Activated T-cell treated with anti-CD3 and anti-CD28 coated beads, Interleukin-2, amount 50 U/mL, for 72 hours (primary cell): Measurements from ENCODE around the gene VPS8. TPM values are rescaled to one million over a fixed set of nuclear protein-coding genes. Genes with fewer than 3 reads are reported as not detected.

ENCODE experiments used
- ATAC-seq, 2 donors: fragments of 150-1000 bp; cut with Tn5 transposase; replicated peaks in 1 of 2; 2 replicates each; pipeline ENCODE4 v1.10.0; 2021; ENCODE audit warnings: moderate library complexity in 2 of 2, mild to moderate bottlenecking in 1 of 2
- DNase-seq, 2 donors: peaks; one replicate each; pipeline ENCODE4 v3.0.0; 2021 to 2022; ENCODE audit warnings: mixed read lengths in 1 of 2
- H3K27ac Mint-ChIP-seq: one replicate; pipeline ENCODE4 v1.8.0; 2022; ENCODE audit warnings: mild to moderate bottlenecking, moderate library complexity, mixed read lengths
- H3K27me3 Mint-ChIP-seq: one replicate; pipeline ENCODE4 v1.8.0; 2022; ENCODE audit warnings: low read depth, mixed read lengths
- H3K36me3 Mint-ChIP-seq, 2 donors: one replicate each; pipeline ENCODE4 v1.8.0; 2022; ENCODE audit warnings: mixed read lengths in 2 of 2, mild to moderate bottlenecking in 1 of 2; ENCODE audit not compliant: insufficient read depth in 2 of 2
- H3K4me1 Mint-ChIP-seq: one replicate; pipeline ENCODE4 v1.8.0; 2022; ENCODE audit warnings: low read depth, mixed read lengths
- H3K4me3 Mint-ChIP-seq, 2 donors: one replicate each; pipeline ENCODE4 v1.8.0; 2022; ENCODE audit warnings: mild to moderate bottlenecking in 2 of 2, mixed read lengths in 2 of 2, moderate library complexity in 2 of 2
- H3K9me3 Mint-ChIP-seq, 2 donors: one replicate each; pipeline ENCODE4 v1.8.0; 2022; ENCODE audit warnings: mixed read lengths in 2 of 2
- total RNA-seq, 2 donors: library from RNA; stranded (reverse); gene quantifications; one replicate each; pipeline ENCODE4 v1.2.3, GENCODE V29; 2022

VPS8 gene
- total RNA-seq, 2 donors from 2014 or later = 86.6 to 104 TPM

DNA sequence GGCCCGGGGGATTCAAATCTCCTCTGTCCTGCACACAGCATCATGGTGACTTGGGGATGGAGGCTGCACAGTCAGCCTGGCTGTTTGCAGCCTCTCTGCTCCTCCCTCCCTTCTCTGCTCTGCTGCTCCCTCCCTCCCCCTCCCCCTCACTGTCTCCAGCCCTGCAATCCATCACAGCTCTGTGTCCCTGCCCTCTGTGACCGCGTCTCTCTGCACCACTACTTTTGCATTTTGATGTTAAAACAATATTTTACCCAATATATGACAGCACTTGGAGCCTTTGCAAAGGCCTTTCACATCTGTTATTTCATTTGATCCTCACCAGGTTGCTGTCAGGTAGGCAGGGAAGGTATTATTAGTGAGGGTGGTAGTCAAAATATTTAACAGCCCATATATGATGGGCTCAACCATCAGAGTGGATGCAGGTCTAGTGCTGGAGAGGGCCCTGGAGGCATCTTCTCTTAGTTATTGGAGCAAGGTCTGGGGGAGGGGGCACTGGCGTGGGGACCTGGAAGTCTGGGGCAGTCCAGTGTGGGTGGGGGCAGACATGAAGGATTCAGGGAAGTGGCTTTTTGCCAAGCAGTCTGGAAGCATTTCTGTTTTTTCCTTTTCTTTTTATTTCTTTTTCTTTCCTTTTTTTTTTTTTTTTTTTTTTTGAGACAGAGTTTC, 16.3 kb upstream of the VPS8 start:
- Mint-ChIP-seq H3K4me3 (no peak overlapping the region), H3K27ac (no peak overlapping the region), H3K36me3 (peaks cover 0 to 2% of the 10 kb centered on the region in 2 donors), H3K9me3 (peaks cover 0 to 1% of the 10 kb centered on the region in 2 donors), H3K27me3 (peaks cover 7% of the 10 kb centered on the region), H3K4me1 (no peaks in the 10 kb centered on the region)
- no peak for DNase-seq
- ATAC-seq = no peak

DNA sequence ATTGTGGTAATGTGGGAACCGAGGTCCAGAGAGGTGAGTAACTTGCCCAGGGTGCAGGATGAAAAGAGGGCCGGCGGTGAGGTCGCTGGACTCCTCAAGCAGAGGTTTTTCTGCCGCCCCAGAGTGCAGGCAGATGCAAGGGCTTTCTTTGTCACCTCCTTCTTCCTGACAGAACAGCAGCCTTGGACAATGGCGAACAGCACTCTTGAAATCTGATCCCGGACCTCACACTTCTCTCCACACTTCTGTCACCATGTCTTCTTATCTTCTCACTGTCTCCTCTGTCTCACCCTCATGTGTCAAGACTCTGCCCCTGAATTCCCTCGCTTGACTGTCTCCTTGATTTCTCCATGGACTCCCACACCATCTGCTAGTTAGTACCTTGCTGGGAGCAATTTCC, 15.4 kb upstream of the VPS8 start:
- Mint-ChIP-seq H3K36me3 (peaks cover 0 to 2% of the 10 kb centered on the region in 2 donors), H3K4me3 (no peak overlapping the region), H3K27me3 (peaks cover 16% of the 10 kb centered on the region), H3K4me1 (no peaks in the 10 kb centered on the region), H3K27ac (no peak overlapping the region), H3K9me3 (peaks cover 0 to 1% of the 10 kb centered on the region in 2 donors)
- DNase-seq (no peak), ATAC-seq (no peak)

DNA sequence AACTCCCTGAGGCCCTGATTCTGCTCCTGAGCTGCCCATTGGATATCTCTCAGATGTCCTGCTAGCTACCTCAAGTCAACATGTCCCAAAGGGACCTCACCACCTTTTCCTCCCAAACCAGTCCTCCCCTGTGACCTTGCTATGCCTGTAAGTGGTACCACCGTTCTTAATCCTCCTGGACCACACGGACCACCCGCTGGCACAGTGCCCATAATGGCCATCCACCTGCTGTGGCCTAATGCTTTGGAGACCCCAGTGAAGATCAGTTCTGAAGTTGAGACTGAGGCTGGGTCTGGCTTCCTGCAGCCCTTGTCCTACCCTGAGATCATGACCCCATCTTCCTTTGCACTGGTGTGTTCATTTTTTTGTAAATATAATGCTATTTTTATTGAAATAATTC, 15.0 kb upstream of the VPS8 start:
- DNase-seq = no peak
- peaks cover 19% of the 10 kb centered on the region for H3K27me3 Mint-ChIP-seq
- H3K4me3 Mint-ChIP-seq = no peak overlapping the region
- peaks cover 0 to 2% of the 10 kb centered on the region in 2 donors for H3K36me3 Mint-ChIP-seq
- no peak for ATAC-seq
- no peak overlapping the region for H3K27ac Mint-ChIP-seq
- H3K4me1 Mint-ChIP-seq = no peaks in the 10 kb centered on the region
- peaks cover 0 to 1% of the 10 kb centered on the region in 2 donors for H3K9me3 Mint-ChIP-seq

DNA sequence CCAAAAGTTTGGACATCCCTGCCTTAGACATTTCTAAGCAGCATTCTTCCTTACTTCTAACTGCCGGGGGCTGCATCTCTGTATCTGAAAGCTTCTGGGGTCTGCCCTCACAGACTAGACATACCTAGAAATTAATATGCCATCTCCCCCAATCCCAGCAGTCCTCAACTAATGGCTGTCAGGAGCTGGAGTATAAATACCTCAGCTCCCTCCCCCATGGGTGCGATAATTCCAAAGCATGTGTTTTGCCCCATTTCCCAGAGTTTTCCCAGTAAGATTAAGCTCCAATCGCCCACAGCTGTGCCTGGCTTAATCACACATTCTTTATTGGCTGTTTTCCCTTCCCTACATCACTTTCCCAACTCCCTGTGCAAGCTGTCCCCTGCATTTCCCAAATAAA, 13.8 kb upstream of the VPS8 start:
- H3K27me3 Mint-ChIP-seq = peaks cover 19% of the 10 kb centered on the region
- peaks cover 0 to 1% of the 10 kb centered on the region in 2 donors for H3K9me3 Mint-ChIP-seq
- no peak for DNase-seq
- no peak for ATAC-seq
- H3K27ac Mint-ChIP-seq = no peak overlapping the region
- peaks cover 0 to 2% of the 10 kb centered on the region in 2 donors for H3K36me3 Mint-ChIP-seq
- H3K4me3 Mint-ChIP-seq = no peak overlapping the region
- no peaks in the 10 kb centered on the region for H3K4me1 Mint-ChIP-seq

DNA sequence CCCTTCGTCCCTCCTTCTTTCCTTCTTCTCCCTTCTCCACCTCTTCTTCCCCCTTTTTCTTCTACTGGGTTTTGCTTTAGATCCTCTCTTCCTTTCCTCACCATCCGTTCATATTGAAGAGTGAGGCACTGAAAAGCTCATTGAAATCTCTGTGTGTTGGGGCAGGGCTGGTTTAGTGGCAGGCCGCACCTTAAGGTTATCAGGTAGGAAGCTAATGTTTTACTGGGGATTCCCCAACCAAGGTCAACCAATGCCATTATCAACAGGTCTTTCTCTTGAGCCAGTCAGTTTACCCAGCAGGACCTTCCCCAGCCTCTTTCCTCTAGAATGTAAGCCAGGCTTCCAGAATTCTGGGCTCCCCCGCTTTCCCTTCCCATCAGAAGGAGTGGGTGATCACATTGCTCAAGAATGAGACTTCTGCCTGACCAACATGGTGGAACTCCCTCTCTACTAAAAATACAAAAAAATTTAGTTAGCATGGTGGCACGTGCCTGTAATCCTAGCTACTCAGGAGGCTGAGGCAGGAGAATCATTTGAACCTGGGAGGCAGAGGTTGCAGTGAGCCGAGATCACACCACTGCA, 11.5 kb upstream of the VPS8 start:
- peaks cover 0 to 2% of the 10 kb centered on the region in 2 donors for H3K36me3 Mint-ChIP-seq
- H3K27me3 Mint-ChIP-seq = peaks cover 19% of the 10 kb centered on the region
- no peak overlapping the region for H3K27ac Mint-ChIP-seq
- H3K9me3 Mint-ChIP-seq = peaks cover 0 to 1% of the 10 kb centered on the region in 2 donors
- ATAC-seq = no peak
- H3K4me3 Mint-ChIP-seq = no peak overlapping the region
- H3K4me1 Mint-ChIP-seq = no peaks in the 10 kb centered on the region
- DNase-seq = no peak

DNA sequence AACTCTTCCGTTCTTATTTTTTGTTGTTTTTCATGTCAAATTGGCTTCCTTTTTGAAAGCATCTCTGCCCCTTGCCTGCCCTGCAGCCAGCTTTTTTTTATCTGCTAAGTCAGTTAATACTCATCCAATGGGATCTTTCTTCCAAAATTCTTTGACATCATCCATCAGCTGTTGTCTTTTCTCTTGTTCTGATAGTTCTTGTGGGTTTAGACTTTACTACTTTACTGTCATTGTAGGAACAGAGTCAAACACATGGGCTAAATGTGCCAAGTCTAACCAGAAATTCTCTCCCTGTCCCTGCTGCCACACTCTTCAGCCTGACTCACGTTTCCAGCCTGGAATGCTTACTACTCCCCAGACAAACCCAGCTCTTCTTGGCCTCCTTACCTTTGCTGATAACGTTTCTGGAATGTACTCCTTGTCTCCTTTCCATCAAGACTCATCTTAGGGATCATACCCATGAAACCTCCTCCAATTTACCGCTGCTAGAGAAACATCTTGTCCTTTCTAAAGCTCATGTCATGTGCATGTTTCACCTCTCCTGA, 10.7 kb upstream of the VPS8 start:
- Mint-ChIP-seq H3K4me3 (no peak overlapping the region), H3K36me3 (peaks cover 0 to 2% of the 10 kb centered on the region in 2 donors), H3K27ac (no peak overlapping the region), H3K9me3 (peaks cover 0 to 1% of the 10 kb centered on the region in 2 donors), H3K4me1 (no peaks in the 10 kb centered on the region), H3K27me3 (peaks cover 19% of the 10 kb centered on the region)
- ATAC-seq (no peak), DNase-seq (no peak)

DNA sequence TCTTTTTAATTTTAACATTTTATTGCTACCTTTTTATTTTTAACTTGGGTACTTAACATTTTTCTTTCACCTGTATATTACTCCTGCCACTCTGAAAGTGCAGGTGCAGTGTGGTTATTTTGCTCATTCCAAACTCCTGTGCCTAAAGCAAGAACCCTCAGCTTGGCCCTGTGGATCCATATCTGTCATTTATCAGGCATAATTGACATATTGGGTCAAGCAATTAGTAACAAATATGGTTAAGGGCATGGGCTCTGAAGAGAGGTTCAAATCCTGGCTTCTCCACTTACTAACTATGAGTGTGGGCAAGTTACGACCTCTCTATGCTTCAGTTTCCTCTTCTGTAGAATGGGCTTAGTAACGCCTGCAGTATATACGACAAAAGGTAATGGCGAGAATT, 9.8 kb upstream of the VPS8 start:
- H3K4me1 Mint-ChIP-seq = no peaks in the 10 kb centered on the region
- peaks cover 19% of the 10 kb centered on the region for H3K27me3 Mint-ChIP-seq
- H3K36me3 Mint-ChIP-seq = peaks cover 0 to 2% of the 10 kb centered on the region in 2 donors
- DNase-seq (no peak), ATAC-seq (no peak)
- no peak overlapping the region for H3K27ac Mint-ChIP-seq
- no peak overlapping the region for H3K4me3 Mint-ChIP-seq
- peaks cover 0 to 1% of the 10 kb centered on the region in 2 donors for H3K9me3 Mint-ChIP-seq

DNA sequence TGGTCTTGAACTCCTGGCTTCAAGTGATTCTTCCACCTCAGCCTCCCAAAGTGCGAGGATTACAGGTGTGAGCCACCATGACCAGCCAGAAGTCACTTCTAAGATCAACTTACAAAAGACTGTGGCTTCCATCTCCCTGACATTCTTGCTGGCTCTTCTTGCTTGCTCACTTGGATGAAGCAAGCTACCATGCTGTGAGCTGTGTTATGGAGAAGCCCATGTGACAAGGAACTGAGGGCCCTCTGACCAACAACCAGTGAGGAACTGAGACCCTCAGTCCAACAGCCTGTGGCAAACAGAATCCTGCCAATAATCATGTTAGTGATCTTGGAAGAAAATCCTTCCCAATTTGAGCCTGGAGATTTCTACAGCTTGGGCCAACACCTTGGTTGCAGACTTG, 7.2 kb upstream of the VPS8 start:
- H3K27ac Mint-ChIP-seq = no peak overlapping the region
- no peaks in the 10 kb centered on the region for H3K36me3 Mint-ChIP-seq
- ATAC-seq (no peak), DNase-seq (no peak)
- peaks cover 19% of the 10 kb centered on the region for H3K27me3 Mint-ChIP-seq
- H3K4me3 Mint-ChIP-seq = no peak overlapping the region
- H3K4me1 Mint-ChIP-seq = peaks cover 5% of the 10 kb centered on the region
- no peaks in the 10 kb centered on the region for H3K9me3 Mint-ChIP-seq

DNA sequence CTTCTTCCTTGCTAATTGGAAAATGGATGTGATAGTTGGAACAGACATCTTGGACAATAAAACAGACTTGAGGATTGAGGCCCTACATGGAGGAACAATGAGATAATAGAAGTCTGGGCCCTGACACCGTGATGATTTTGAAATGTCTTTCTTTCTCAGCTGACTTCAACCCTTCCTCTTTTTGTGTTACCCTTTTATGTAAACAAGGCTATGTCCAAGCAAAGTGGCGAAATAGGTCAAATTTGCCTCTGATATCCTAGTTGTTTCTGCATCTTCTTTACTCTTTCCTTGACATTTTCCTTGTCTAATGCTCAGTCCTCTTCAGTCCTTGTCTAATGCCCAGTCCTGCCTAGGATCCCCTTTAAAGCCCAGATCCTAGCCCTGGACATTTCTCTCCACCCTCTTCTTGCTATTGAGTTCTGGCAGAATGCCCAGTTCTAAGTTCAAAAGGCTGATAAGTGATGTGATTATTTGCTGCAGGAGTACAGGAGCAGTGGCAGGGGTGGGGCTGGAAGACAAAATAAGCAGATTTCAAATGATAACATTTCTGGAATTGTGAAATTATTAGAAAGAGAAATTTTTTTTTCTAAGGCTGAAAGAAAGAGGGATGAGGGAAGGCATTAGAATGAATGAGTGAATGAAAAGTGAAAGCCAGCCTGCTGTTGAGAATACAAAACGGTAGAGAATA, 6.5 kb upstream of the VPS8 start:
- Mint-ChIP-seq H3K36me3 (no peaks in the 10 kb centered on the region), H3K27ac (no peak overlapping the region), H3K4me3 (no peak overlapping the region), H3K27me3 (peaks cover 13% of the 10 kb centered on the region), H3K4me1 (peaks cover 12% of the 10 kb centered on the region), H3K9me3 (no peaks in the 10 kb centered on the region)
- ATAC-seq (no peak), DNase-seq (no peak)

DNA sequence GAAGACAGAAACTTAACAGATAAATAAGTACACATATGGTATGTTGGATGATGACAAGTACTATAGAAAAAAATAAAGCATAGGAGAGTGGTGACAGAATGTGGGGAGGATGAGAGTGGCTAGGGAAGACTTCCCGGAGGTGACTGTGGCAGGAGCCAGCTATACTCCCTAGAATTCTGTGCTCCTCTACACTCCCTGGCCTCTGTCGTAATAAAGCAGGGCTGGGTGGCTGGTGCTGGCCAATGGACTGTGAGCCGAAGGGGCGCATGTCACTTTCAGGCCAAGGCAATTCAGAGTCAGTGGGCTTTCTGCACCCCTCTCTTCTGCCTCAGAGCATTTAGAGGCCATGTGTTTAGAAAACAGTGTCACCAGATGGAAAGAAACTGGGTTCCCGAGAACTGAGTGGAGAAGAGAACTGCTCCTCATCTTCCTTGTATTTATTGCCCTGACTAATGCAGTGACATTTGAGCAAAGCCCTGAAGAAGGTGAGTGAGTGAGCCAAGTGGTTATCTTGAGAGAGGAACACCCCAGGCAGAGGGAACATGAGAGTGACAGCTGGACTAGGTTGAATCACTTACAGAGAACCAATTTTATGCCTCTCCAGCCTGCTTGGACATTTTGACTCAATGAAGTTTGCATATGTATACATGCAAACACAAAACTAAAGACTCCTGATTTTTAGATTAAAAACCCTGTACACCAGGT, 5.2 kb upstream of the VPS8 start:
- Mint-ChIP-seq H3K36me3 (no peaks in the 10 kb centered on the region), H3K4me3 (no peak overlapping the region), H3K27ac (no peak overlapping the region), H3K27me3 (peaks cover 1% of the 10 kb centered on the region), H3K9me3 (peaks cover 0 to 2% of the 10 kb centered on the region in 2 donors), H3K4me1 (peaks cover 24% of the 10 kb centered on the region)
- no peak for DNase-seq
- no peak for ATAC-seq

DNA sequence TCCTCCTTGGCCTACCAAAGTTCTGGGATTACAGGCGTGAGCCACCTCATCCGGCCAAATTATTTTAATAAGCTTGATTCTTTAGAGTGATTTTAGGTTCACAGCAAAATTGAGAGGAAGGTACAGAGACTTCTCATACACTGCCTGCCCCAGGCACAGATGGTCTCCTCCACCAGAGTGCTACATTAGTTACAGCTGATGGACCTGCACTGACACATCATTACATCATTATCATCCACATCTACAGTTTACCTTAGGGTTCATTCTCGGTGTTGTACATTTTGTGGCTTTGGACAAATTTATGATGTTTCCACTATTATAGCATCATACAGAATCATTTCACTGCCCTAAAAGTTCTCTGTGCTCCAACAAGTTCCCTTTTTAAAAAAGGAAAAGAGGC, 4.4 kb upstream of the VPS8 start:
- Mint-ChIP-seq H3K27me3 (no peaks in the 10 kb centered on the region), H3K27ac (no peak overlapping the region), H3K4me1 (peaks cover 27% of the 10 kb centered on the region), H3K4me3 (no peak overlapping the region), H3K9me3 (peaks cover 0 to 2% of the 10 kb centered on the region in 2 donors), H3K36me3 (peaks cover 0 to 3% of the 10 kb centered on the region in 2 donors)
- ATAC-seq (no peak), DNase-seq (no peak)

DNA sequence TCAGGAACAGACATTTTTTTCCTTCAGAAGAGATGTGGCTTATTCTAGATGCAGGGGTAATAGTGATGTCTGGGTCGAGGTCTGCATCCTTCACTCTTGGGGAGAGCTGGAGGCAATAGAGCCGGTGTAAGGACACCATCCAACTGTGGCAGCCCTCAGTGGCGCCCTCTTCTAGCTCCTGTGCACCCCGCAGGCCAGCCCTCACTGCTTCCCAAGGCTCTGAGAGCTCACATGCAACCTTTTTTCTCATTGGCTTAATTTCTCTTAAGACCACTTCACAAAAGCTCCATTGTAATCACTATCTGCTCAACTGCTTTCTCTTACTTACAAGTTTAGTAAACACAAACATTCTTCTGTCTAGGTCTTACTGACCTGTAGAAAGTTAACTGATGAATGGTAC, 3.9 kb upstream of the VPS8 start:
- H3K27ac Mint-ChIP-seq = no peak overlapping the region
- no peak overlapping the region for H3K4me3 Mint-ChIP-seq
- no peaks in the 10 kb centered on the region for H3K27me3 Mint-ChIP-seq
- DNase-seq (peak in 1 of 2 donors; percentile 31), ATAC-seq (no peak)
- peaks cover 0 to 2% of the 10 kb centered on the region in 2 donors for H3K9me3 Mint-ChIP-seq
- H3K36me3 Mint-ChIP-seq = peaks cover 0 to 3% of the 10 kb centered on the region in 2 donors
- peaks cover 32% of the 10 kb centered on the region for H3K4me1 Mint-ChIP-seq

DNA sequence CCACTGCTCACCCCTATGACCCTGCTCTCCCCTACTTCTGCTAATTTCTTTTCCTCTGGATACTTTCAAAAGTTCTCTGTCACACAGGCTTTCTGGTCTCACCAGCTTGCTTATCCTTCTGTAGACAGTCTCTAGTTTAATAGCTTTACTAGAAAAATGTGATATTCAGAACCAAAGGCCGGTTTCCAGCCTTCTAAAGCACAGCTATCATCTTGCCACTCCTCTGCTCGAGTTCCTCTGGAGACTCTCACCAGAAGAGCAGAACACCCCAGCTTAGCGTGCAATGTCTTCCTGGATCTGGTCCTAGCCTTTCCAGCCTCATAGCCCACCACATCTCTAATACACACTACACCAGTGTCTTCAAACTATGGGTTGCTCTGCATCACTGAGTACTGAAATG, 1.8 kb upstream of the VPS8 start:
- Mint-ChIP-seq H3K27ac (peak overlapping the region; percentile 4), H3K36me3 (peaks cover 0 to 3% of the 10 kb centered on the region in 2 donors), H3K27me3 (no peaks in the 10 kb centered on the region), H3K9me3 (peaks cover 0 to 2% of the 10 kb centered on the region in 2 donors), H3K4me1 (peaks cover 53% of the 10 kb centered on the region), H3K4me3 (no peak overlapping the region)
- DNase-seq = no peak
- no peak for ATAC-seq
